Transverse colon (tissue), 4 donors: ENCODE results near the gene HOTAIR. TPM values are rescaled to one million over a fixed set of nuclear protein-coding genes. Genes with fewer than 3 reads are reported as not detected.
A peak's percentile ranks its signal among the peaks of the same experiment; 100 is the strongest.

Experiments used
- DNase-seq: peaks from one replicate; pipeline ENCODE4 v3.0.0-alpha.2; 2019
- H3K27ac ChIP-seq, 4 donors: fragments of 200-600 bp; sonication (generic); 2 replicates each; pipeline ENCODE4 v1.5.1; 2016 to 2018; ENCODE audit warnings: inconsistent platforms in 4 of 4
- H3K27me3 ChIP-seq: fragments of 200-600 bp; sonication (generic); 2 replicates; pipeline ENCODE4 v1.5.1; 2017; ENCODE audit warnings: inconsistent platforms
- H3K36me3 ChIP-seq, 4 donors: fragments of 200-600 bp; sonication (generic); 2 replicates each; pipeline ENCODE4 v1.5.1; 2017 to 2019; ENCODE audit warnings: inconsistent platforms in 4 of 4
- H3K4me1 ChIP-seq, 4 donors: fragments of 200-600 bp; sonication (generic); 2 replicates each; pipeline ENCODE4 v1.5.1; 2017 to 2020; ENCODE audit warnings: inconsistent platforms in 4 of 4
- H3K4me3 ChIP-seq, 4 donors: fragments of 200-600 bp; sonication (generic); 1 replicate in 1 of 4; 2 replicates in 3 of 4; pipeline versions ENCODE4 v1.5.1 to v1.6.1; 2017 to 2019; ENCODE audit warnings: inconsistent platforms in 4 of 4
- H3K9me3 ChIP-seq, 2 donors: fragments of 200-600 bp; sonication (generic); 2 replicates each; pipeline ENCODE4 v1.5.1; 2017 to 2019; ENCODE audit warnings: inconsistent platforms in 2 of 2
- EP300 ChIP-seq: sonication (generic); formaldehyde crosslinking; IDR thresholded peaks from one replicate; pipeline ENCODE4 v1.6.1; 2017; ENCODE audit warnings: antibody characterized with exemption, low read depth
- POLR2A ChIP-seq: fragments of 450-650 bp; IDR thresholded peaks from one replicate; pipeline ENCODE4 v1.6.1; 2016; ENCODE audit warnings: antibody characterized with exemption, mild to moderate bottlenecking, moderate library complexity
- POLR2AphosphoS5 ChIP-seq, 3 donors: sonication (generic); formaldehyde crosslinking; IDR thresholded peaks; one replicate each; pipeline ENCODE4 v1.6.1; 2016; ENCODE audit warnings: antibody characterized with exemption in 3 of 3
- WGBS, 2 donors: methylation state at CpG; one replicate each; pipeline ENCODE4 v1.1.5; 2018; ENCODE audit warnings: low coverage in 1 of 2; 5-methylcytosine and 5-hydroxymethylcytosine counted together
- in situ Hi-C, 4 donors: fragments of 200-750 bp; cut with MboI; loops; one replicate each; pipeline versions ENCODE4 v1.15.0 to v1.15.1; 2017; ENCODE audit warnings: low sequenced_read_pairs in 3 of 4, low pct_ligation_motif_present in 1 of 4, low pct_unique_long_range_greater_than_20kb in 1 of 4
- intact Hi-C: fragments of 100-400 bp; cut with DNase I; formaldehyde crosslinking; loops from one replicate; pipeline ENCODE4 v1.15.1; 2023; ENCODE audit warnings: low total_unique reads
- total RNA-seq, 4 donors: library from RNA; depleted of rRNA; stranded (reverse); fragments of >200 nt; gene quantifications; one replicate each; pipeline ENCODE4 v1.1.0, GENCODE V29; 2016
- TF ChIP-seq, protein P1 (sequence below), 5 experiments: fragments of 200-600 bp in 3 of 5; fragments of 450-650 bp in 2 of 5; sonication (generic) in 3 of 5; IDR thresholded peaks; 1 replicate in 2 of 5; 2 replicates in 3 of 5; pipeline ENCODE4 v1.5.1; 2016 to 2017; ENCODE audit warnings: antibody characterized with exemption in 5 of 5, inconsistent platforms in 3 of 5, mild to moderate bottlenecking in 2 of 5, moderate library complexity in 1 of 5

Gene HOTAIR
- total RNA-seq, 4 donors from 2014 or later = not detected

- H3K27ac ChIP-seq = no peak overlapping the region
- peaks cover 100% of the 10 kb centered on the region for H3K27me3 ChIP-seq
- H3K4me1 ChIP-seq = peaks cover 4 to 24% (median 17%) of the 10 kb centered on the region in 4 donors
- in situ Hi-C loops = no loop called here
- 58 to 63% methylated on average over 13 to 19 of the region's 19 CpGs for WGBS, 2 donors
- DNase-seq = no peak
- intact Hi-C loops = no loop called here
- no peaks in the 10 kb centered on the region for H3K9me3 ChIP-seq
- no peaks in the 10 kb centered on the region for H3K36me3 ChIP-seq
- no peak for TF ChIP-seq POLR2AphosphoS5 (IDR thresholded peaks at IDR 0.05)
- TF ChIP-seq POLR2A = no peak
- H3K4me3 ChIP-seq = no peak overlapping the region
Measured at GRCh38 chr12:54002278-54002914, 27.6 kb upstream of the HOTAIR start.

- TF ChIP-seq POLR2AphosphoS5 (IDR thresholded peaks at IDR 0.05) (no peak), EP300 (no peak), POLR2A (no peak)
- TF ChIP-seq, protein P1, sequence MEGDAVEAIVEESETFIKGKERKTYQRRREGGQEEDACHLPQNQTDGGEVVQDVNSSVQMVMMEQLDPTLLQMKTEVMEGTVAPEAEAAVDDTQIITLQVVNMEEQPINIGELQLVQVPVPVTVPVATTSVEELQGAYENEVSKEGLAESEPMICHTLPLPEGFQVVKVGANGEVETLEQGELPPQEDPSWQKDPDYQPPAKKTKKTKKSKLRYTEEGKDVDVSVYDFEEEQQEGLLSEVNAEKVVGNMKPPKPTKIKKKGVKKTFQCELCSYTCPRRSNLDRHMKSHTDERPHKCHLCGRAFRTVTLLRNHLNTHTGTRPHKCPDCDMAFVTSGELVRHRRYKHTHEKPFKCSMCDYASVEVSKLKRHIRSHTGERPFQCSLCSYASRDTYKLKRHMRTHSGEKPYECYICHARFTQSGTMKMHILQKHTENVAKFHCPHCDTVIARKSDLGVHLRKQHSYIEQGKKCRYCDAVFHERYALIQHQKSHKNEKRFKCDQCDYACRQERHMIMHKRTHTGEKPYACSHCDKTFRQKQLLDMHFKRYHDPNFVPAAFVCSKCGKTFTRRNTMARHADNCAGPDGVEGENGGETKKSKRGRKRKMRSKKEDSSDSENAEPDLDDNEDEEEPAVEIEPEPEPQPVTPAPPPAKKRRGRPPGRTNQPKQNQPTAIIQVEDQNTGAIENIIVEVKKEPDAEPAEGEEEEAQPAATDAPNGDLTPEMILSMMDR (IDR thresholded peaks at IDR 0.05) = no peak
- in situ Hi-C loops (no loop called here), intact Hi-C loops (no loop called here)
- H3K9me3 ChIP-seq = no peaks in the 10 kb centered on the region
- WGBS, 2 donors = 14 to 29% methylated on average over 8 of the region's 8 CpGs
- peaks cover 4 to 22% (median 17%) of the 10 kb centered on the region in 4 donors for H3K4me1 ChIP-seq
- no peaks in the 10 kb centered on the region for H3K36me3 ChIP-seq
- H3K4me3 ChIP-seq = no peak overlapping the region
- H3K27me3 ChIP-seq = peaks cover 100% of the 10 kb centered on the region
- no peak for DNase-seq
- H3K27ac ChIP-seq = no peak overlapping the region
Measured at GRCh38 chr12:54001283-54002187, 26.8 kb upstream of the HOTAIR start.

DNA sequence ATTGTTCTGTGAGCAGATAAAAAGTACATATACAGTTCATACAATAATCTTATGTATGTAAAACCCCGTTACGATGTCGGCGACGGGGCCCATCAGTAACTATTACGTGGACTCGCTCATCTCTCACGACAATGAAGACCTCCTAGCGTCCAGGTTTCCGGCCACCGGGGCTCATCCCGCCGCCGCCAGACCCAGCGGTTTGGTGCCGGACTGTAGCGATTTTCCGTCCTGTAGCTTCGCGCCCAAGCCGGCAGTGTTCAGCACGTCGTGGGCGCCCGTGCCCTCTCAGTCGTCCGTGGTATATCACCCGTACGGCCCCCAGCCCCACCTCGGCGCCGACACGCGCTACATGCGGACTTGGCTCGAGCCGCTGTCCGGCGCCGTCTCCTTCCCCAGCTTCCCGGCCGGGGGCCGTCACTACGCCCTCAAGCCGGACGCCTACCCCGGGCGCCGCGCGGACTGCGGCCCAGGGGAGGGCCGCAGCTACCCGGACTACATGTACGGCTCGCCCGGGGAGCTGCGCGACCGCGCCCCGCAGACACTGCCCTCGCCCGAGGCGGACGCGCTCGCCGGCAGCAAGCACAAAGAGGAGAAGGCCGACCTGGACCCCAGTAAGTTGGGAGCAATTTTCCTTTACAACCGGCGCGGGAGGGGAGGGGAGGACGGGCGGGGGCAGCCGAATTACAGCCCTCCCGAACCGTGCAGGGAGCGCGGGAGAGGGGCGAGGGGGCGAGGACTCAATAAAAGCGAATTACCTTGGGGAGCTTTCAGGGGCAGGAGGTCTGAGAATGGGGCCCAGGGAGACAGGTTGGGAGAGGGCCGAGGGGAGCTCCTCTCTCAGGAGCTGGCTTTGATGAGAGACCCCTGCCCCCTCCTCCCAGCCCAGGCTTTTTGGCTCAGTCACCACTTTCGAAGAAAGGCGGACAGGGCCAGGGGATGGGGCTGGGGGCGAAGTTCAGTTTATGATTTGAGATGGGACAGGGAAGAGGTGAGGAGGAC is 25.7 kb upstream of the HOTAIR start, which contains the start of gene HOXC9:
Gene HOXC9, plus strand, starts transcription at position 46 of the 999 bp plus-strand sequence. Its CDS starts 28 bp downstream, at position 74.
- H3K27me3 ChIP-seq = peaks cover 100% of the 10 kb centered on the region
- H3K27ac ChIP-seq = peak within 1 kb of the TSS in 1 of 4 donors; percentile 26
- H3K9me3 ChIP-seq = no peaks in the 10 kb centered on the region
- in situ Hi-C loops (no loop called here), intact Hi-C loops (no loop called here)
- no peaks in the 10 kb centered on the region for H3K36me3 ChIP-seq
- peaks cover 7 to 23% (median 19%) of the 10 kb centered on the region in 4 donors for H3K4me1 ChIP-seq
- 13% methylated on average over 54 of the region's 87 CpGs; no CpG with 5 or more reads in 1 of the 2 donors for WGBS, 2 donors
- H3K4me3 ChIP-seq = peak within 1 kb of the TSS in 3 of 4 donors; percentile 2 to 25 (median 22)
- no peak for DNase-seq
- TF ChIP-seq POLR2AphosphoS5 (IDR thresholded peaks at IDR 0.05) = no peak
- TF ChIP-seq POLR2A = no peak
- no peak for TF ChIP-seq EP300
- TF ChIP-seq, protein P1 (IDR thresholded peaks at IDR 0.05) = no peak

DNA sequence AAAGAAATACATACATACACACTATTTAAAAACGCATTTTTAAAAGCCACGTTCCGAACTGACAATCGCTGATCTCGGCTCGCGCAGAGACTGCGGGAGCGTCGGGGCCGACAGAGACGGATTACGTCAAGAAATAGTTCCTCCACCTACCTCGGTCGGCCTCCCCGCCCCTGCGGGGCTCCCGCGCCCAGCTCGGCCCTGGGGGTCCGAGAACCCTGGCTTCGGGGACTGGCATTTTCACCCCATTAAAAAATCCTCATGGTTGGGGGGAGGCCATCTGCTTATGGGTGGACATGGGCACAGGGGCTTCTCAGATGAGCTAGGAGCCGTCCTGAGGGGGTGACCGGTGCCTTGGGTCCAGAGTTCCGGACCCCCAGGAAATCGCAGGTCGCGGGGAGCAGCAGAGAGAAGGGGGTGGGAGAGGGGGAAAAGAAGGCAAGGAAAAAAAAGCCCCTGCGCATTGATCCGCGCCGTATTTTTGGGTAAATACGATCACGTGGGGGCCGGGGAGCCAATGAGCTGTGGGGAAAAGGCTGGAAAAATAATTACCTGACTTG is 24.9 kb upstream of the HOTAIR start:
- TF ChIP-seq, protein P1 (IDR thresholded peaks at IDR 0.05) = no peak
- TF ChIP-seq POLR2AphosphoS5 (IDR thresholded peaks at IDR 0.05) (no peak), EP300 (no peak), POLR2A (no peak)
- Histone ChIP-seq H3K4me1 (peaks cover 15 to 30% (median 27%) of the 10 kb centered on the region in 4 donors), H3K4me3 (peak overlapping the region in 1 of 4 donors; percentile 25), H3K27me3 (peaks cover 100% of the 10 kb centered on the region), H3K27ac (peak overlapping the region in 1 of 4 donors; percentile 26), H3K36me3 (no peaks in the 10 kb centered on the region), H3K9me3 (no peaks in the 10 kb centered on the region)
- in situ Hi-C loops (loop anchor here in 1 of 4 donors (25.0 kb wide), 1 partner anchor 212 kb away; no protein-coding TSS in a partner anchor), intact Hi-C loops (no loop called here)
- WGBS, 2 donors = 15% methylated on average over 35 of the region's 35 CpGs; no CpG with 5 or more reads in 1 of the 2 donors
- DNase-seq = no peak
